22Rv1 (cell line): ENCODE data around the gene PDE10A.

ENCODE experiments used
- H3K27ac ChIP-seq: fragments of 450-650 bp; 2 replicates; pipeline ENCODE4 v1.5.1; 2017
- ZFX ChIP-seq: fragments of 450-650 bp; IDR thresholded peaks from 2 replicates; pipeline ENCODE4 v1.6.1; 2017; ENCODE audit warnings: antibody characterized with exemption, borderline replicate concordance
- TF ChIP-seq, protein P1 (sequence below): fragments of 450-650 bp; IDR thresholded peaks from 2 replicates; pipeline ENCODE4 v1.5.1; 2017; ENCODE audit warnings: mild to moderate bottlenecking

Gene PDE10A

DNA sequence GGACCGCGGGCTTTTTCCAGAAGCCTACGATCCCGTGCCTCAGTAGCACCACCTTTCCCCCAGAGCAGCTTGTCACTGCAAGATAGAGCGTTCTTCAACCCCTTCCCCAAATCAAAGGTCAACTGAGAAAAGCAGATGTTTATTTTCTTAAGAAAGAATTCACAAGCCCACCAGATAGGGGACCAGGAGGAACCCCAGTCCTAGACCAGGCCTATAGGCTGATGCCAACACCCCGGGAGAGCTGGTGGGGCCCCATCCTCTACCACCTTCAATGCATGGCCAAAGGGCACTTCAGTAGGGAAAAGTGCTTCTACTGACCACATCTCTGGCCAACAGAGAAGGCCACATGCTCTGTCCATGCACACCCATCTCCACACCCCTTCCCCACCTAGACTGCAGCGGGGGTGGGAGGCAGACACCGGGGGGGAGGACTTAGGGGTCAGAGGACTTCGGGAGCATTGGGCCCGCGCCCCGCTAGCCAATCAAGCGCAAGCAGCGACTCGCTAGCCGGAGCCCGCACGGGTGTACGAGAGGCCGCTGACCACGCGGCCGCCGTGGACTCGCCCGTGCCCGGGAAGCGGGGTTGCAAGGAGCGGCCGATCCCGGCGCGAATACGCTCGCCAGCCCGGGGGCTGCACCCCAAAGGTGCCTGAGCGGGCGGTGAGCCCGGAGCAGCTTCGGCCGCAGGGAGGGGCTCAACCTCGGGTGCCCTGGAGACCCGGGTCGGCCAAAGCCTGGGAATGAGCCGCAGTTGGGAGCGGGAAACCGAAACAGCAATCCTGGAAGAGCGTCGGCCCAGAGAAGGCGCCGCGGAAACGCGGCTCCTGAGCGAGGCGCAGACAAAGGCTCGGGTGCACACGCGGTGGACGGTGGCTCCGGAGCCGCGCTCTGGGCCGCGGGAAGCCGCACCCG lies 2.8 kb downstream of the PDE10A start:
- H3K27ac ChIP-seq: no peak overlapping the region
- TF ChIP-seq, protein P1, sequence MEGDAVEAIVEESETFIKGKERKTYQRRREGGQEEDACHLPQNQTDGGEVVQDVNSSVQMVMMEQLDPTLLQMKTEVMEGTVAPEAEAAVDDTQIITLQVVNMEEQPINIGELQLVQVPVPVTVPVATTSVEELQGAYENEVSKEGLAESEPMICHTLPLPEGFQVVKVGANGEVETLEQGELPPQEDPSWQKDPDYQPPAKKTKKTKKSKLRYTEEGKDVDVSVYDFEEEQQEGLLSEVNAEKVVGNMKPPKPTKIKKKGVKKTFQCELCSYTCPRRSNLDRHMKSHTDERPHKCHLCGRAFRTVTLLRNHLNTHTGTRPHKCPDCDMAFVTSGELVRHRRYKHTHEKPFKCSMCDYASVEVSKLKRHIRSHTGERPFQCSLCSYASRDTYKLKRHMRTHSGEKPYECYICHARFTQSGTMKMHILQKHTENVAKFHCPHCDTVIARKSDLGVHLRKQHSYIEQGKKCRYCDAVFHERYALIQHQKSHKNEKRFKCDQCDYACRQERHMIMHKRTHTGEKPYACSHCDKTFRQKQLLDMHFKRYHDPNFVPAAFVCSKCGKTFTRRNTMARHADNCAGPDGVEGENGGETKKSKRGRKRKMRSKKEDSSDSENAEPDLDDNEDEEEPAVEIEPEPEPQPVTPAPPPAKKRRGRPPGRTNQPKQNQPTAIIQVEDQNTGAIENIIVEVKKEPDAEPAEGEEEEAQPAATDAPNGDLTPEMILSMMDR: no peak
- TF ChIP-seq ZFX: no peak

DNA sequence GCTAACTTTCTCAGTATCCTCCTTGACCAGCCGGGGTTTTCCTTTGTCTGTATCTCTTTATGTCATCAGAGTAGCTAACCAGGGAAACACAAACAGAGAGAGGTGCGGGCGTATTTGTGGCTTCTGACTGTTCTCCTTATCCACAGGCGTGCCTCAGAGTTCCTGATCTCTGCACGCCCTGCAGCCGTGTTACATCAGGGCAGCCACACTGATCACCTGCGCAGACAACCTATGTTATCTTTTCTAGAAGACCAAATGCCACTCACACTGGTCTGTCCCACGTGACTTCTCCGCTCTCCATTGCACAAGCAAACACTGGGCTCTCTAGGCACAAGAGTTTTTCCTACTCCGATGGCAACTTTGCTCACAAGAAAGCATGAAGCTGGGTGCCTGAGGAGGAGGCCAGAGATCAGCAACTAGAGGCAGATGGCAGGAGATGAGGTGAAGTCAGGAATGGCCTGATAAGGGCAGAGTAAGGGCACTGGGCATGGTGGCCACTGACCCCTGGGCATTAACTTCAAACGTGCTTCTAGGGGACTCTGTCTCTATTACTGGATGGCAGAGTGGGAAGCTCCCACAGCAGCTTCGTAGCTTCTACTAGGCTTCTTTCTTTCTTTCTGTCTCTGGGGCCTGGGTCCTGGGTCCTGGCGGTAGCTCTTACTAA lies 4.5 kb downstream of the PDE10A start:
- no peak overlapping the region for H3K27ac ChIP-seq
- TF ChIP-seq, protein P1: no peak
- no peak for TF ChIP-seq ZFX

DNA sequence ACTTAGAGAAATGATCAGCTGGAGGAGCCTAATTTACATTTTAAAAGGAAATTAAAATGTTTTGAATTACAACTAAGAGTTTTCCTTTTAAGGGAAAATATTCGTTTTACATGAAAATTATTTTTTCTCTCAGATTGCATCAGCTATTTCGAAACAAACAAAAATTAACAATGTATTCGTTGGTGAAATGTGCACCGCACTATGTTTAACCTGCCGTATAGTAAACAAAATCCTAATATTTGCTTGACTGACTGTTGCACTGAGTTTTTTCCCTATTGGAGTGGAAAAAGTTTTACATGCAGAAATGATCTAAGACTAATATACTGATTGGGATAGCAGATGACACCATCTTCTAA lies 5.7 kb downstream of the PDE10A start:
- no peak overlapping the region for H3K27ac ChIP-seq
- TF ChIP-seq ZFX: no peak
- TF ChIP-seq, protein P1: no peak

DNA sequence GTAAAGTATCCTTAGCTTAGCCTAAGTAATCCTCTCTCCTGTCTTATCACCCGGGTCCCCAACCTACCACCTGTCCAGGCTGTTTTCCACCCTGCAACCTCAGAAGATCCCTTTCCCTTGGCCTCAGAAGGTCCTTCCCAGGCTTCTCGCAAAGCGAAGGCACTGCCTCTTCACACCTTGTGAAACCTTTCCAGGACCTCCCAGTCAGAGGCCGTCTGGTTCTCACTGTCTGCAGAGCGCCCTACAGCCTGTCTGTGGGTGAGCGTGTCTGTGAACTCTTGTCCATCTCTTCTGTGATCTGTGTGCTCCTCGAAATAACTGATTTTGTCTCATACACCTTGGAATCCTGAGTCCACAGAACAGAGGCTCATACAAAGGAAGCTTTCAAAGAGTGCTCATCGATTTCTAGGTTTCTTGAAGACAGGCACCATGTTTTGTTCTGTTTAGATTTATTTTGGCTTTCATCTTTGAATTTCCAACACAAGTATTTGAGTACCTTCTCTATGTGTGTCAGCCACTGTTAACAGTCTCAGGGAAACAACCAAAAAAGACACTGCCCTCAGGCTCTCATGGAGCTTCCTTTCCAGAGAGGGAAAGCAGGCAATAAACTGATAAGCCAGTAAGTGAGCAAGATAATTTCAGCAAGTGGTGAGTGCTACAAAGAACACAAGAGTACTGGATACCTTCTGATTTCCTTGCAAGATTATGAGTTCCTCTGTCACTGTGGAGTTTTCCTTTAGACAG lies 6.3 kb downstream of the PDE10A start:
- TF ChIP-seq, protein P1: no peak
- no peak for TF ChIP-seq ZFX
- no peak overlapping the region for H3K27ac ChIP-seq

DNA sequence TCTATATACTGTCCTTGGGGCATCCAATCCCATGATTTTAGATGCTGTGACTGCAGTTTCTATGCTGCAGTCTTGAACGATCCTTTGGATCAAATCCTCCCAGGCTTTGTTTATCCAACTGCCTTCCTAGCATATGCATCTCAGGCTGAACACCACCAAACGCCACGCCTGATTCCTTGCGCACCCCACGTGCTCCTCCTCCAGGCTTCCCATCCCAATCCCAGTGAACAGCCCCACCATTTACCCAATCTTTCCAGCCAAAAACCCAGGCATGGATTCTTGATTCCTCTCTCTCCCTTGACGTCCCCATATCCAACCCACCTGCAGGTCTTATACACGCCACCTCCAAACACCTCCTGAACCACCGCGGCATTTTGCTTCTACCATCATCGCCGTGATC lies 7.8 kb downstream of the PDE10A start:
- no peak overlapping the region for H3K27ac ChIP-seq
- TF ChIP-seq, protein P1: no peak
- no peak for TF ChIP-seq ZFX

DNA sequence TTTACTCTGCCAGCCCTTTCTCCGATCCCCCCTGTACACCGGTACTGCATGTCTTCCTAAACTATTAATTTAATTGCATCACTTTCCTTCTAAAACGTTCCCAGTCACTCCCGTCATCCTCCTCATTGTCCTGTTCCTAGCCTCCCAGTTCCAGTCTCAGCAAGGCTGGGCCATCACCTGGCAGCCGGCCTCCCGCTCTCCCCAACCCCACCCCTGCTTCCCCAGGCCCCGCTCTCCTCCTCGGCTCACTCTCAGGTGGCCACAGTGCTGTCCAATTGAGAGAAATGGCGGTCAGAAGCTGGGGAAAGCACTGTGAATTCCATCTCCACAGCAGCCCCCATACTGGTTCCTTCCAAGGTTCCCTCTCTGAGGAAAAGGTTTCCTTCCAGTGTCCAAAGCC lies 8.9 kb downstream of the PDE10A start:
- no peak for TF ChIP-seq ZFX
- TF ChIP-seq, protein P1: no peak
- no peak overlapping the region for H3K27ac ChIP-seq
